Lower leg skin (tissue), 4 donors: ENCODE results near the gene MOAP1. TPM values are rescaled to one million over a fixed set of nuclear protein-coding genes. Genes with fewer than 3 reads are reported as not detected.
"Not testable (repeated sequence)": the region's sequence is repeated elsewhere in the genome, so short reads cannot be mapped to it uniquely, and the experiment has no call there.

Source experiments
- DNase-seq, 2 donors: peaks; one replicate each; pipeline ENCODE4 v3.0.0-alpha.2; 2019; ENCODE audit warnings: low spot score in 2 of 2
- H3K4me3 ChIP-seq: fragments of 200-600 bp; sonication (generic); 2 replicates; pipeline ENCODE4 v1.5.1; 2017; ENCODE audit warnings: mild to moderate bottlenecking, low read depth; ENCODE audit not compliant: poor library complexity, severe bottlenecking
- CTCF ChIP-seq, 3 donors: fragments of 450-650 bp; IDR thresholded peaks; one replicate each; pipeline ENCODE4 v1.5.1; 2016; ENCODE audit warnings: antibody characterized with exemption in 3 of 3, mild to moderate bottlenecking in 3 of 3, moderate library complexity in 2 of 3
- POLR2A ChIP-seq, 2 donors: fragments of 450-650 bp; IDR thresholded peaks; one replicate each; pipeline ENCODE4 v1.6.1; 2016 to 2017; ENCODE audit warnings: antibody characterized with exemption in 2 of 2, mild to moderate bottlenecking in 1 of 2, moderate library complexity in 1 of 2
- WGBS, 2 donors: methylation state at CpG; one replicate each; pipeline ENCODE4 v1.1.5; 2018; 5-methylcytosine and 5-hydroxymethylcytosine counted together
- intact Hi-C: fragments of 100-400 bp; cut with DNase I; formaldehyde crosslinking; loops from one replicate; pipeline ENCODE4 v1.15.0; 2023; ENCODE audit warnings: low total_unique reads
- total RNA-seq, 4 donors: library from RNA; depleted of rRNA; stranded (reverse); fragments of >200 nt; gene quantifications; one replicate each; pipeline ENCODE4 v1.1.0, GENCODE V29; 2016

Gene MOAP1
- total RNA-seq, 4 donors from 2014 or later: 24.7 to 26.4 (median 25.5) TPM

GRCh38 chr14:93161411-93161940 lies 23.2 kb downstream of the MOAP1 start:
- no peak for TF ChIP-seq POLR2A (IDR thresholded peaks at IDR 0.05)
- no peak for TF ChIP-seq CTCF (IDR thresholded peaks at IDR 0.05)
- intact Hi-C loops: no loop called here
- 59 to 64% methylated on average over 4 of the region's 4 CpGs for WGBS, 2 donors
- no peak for DNase-seq
- H3K4me3 ChIP-seq: no peak overlapping the region

- H3K4me3 ChIP-seq: no peak overlapping the region
- no peak for TF ChIP-seq CTCF (IDR thresholded peaks at IDR 0.05)
- no peak for TF ChIP-seq POLR2A (IDR thresholded peaks at IDR 0.05)
- intact Hi-C loops: no loop called here
- 38 to 40% methylated on average over 4 of the region's 4 CpGs for WGBS, 2 donors
- no peak for DNase-seq
Measured at GRCh38 chr14:93160353-93160801, 24.3 kb downstream of the MOAP1 start.

- H3K4me3 ChIP-seq, intact Hi-C loops, DNase-seq: not testable (repeated sequence)
- 59 to 65% methylated on average over 5 of the region's 5 CpGs for WGBS, 2 donors
Measured at GRCh38 chr14:93159625-93160352, 24.9 kb downstream of the MOAP1 start.

- DNase-seq, intact Hi-C loops, H3K4me3 ChIP-seq: not testable (repeated sequence)
- WGBS, 2 donors: 91 to 94% methylated on average over 7 of the region's 7 CpGs
Measured at GRCh38 chr14:93158349-93158748, 26.3 kb downstream of the MOAP1 start.

GRCh38 chr14:93156693-93157369 lies 27.9 kb downstream of the MOAP1 start:
- 61 to 77% methylated on average over 8 of the region's 8 CpGs for WGBS, 2 donors
- H3K4me3 ChIP-seq: no peak overlapping the region
- no peak for DNase-seq
- TF ChIP-seq POLR2A (IDR thresholded peaks at IDR 0.05): no peak
- no peak for TF ChIP-seq CTCF (IDR thresholded peaks at IDR 0.05)
- intact Hi-C loops: no loop called here

- TF ChIP-seq POLR2A (IDR thresholded peaks at IDR 0.05) (no peak), CTCF (IDR thresholded peaks at IDR 0.05) (no peak)
- WGBS, 2 donors: 77 to 80% methylated on average over 2 of the region's 2 CpGs
- H3K4me3 ChIP-seq: no peak overlapping the region
- intact Hi-C loops: no loop called here
- no peak for DNase-seq
Measured at GRCh38 chr14:93155667-93156066, 29.0 kb downstream of the MOAP1 start.
